ENCODE results near the gene KLHL29. TPM values are rescaled to one million over a fixed set of nuclear protein-coding genes. Genes with fewer than 3 reads are reported as not detected.

KLHL29 gene
- total RNA-seq, 1 experiment from 2014 or later, result 3.4 TPM

GRCh38 chr2:23459032-23459431, 74.1 kb downstream of the KLHL29 start:
- Histone ChIP-seq H3K27ac (no peak overlapping the region), H3K9me3 (ENCODE audit: insufficient read depth, low read depth) (no peaks in the 10 kb centered on the region), H4K20me1 (ENCODE audit: insufficient read depth) (no peaks in the 10 kb centered on the region; the same call in 1 of the 2 replicates), H3K27me3 (ENCODE audit: insufficient read depth, low read depth) (no peaks in the 10 kb centered on the region), H3K79me2 (ENCODE audit: low read depth) (no peaks in the 10 kb centered on the region), H3F3A (ENCODE audit: insufficient read depth, low read depth) (no peaks in the 10 kb centered on the region), H2AFZ (no peak overlapping the region), H3K9me2 (ENCODE audit: insufficient read depth) (no peaks in the 10 kb centered on the region), H3K4me1 (replicated peaks; ENCODE audit: insufficient read depth) (peaks cover 14% of the 10 kb centered on the region), H3K4me3 (no peak overlapping the region), H3K36me3 (ENCODE audit: low read depth) (no peaks in the 10 kb centered on the region), H3K4me2 (no peak overlapping the region)
- intact Hi-C loops (cut with micrococcal nuclease; ENCODE audit: unreplicated experiment), result no loop called here
- DNase-seq, result no peak
- POLR2A ChIA-PET (ENCODE audit: unreplicated experiment), result no interaction called here
- no peak for TF ChIP-seq EZH2 (IDR thresholded peaks at IDR 0.05; ENCODE audit: low read depth)
- no TSS peak for BruUV-seq (replicated peaks)
- CTCF ChIA-PET, result no interaction called here

GRCh38 chr2:23460228-23460627, 75.2 kb downstream of the KLHL29 start:
- no TSS peak for BruUV-seq (replicated peaks)
- POLR2A ChIA-PET (ENCODE audit: unreplicated experiment), result no interaction called here

DNA sequence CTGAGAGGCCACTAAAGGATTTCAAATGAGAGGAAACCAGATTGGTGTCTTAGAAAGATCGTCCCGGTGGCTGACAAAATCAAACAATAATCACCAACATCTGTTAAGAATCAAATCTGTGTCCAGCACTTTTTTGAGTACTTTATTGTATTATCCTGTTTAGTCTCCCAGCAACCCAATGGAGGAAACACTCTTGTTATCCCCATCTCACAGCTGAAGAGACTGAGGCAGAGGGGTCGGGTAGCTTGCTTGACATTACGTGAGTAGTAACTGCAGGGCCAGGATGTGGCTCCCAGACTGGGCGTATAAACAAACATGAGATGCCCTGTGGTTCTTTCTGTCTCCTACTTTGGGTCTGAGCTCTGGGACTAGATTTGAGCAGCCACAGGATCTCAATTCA, 76.0 kb downstream of the KLHL29 start:
- no peak overlapping the region for H3K4me3 ChIP-seq
- no peak for TF ChIP-seq EZH2 (IDR thresholded peaks at IDR 0.05; ENCODE audit: low read depth)
- DNase-seq, result no peak
- intact Hi-C loops (cut with micrococcal nuclease; ENCODE audit: unreplicated experiment), result no loop called here
- no peaks in the 10 kb centered on the region for H3K4me1 ChIP-seq (replicated peaks; ENCODE audit: insufficient read depth)
- no peak overlapping the region for H3K4me2 ChIP-seq
- BruUV-seq (replicated peaks), result no TSS peak
- no peaks in the 10 kb centered on the region; the same call in 1 of the 2 replicates for H4K20me1 ChIP-seq (ENCODE audit: insufficient read depth)
- H3K27me3 ChIP-seq (ENCODE audit: insufficient read depth, low read depth), result no peaks in the 10 kb centered on the region
- H3F3A ChIP-seq (ENCODE audit: insufficient read depth, low read depth), result no peaks in the 10 kb centered on the region
- no peak overlapping the region for H3K27ac ChIP-seq
- CTCF ChIA-PET, result interaction anchor here (0.6 kb wide), 1 partner anchor 264 kb away, joined by 3 read pairs; no protein-coding TSS in a partner anchor
- H3K36me3 ChIP-seq (ENCODE audit: low read depth), result no peaks in the 10 kb centered on the region
- H3K79me2 ChIP-seq (ENCODE audit: low read depth), result no peaks in the 10 kb centered on the region
- H2AFZ ChIP-seq, result no peak overlapping the region
- H3K9me3 ChIP-seq (ENCODE audit: insufficient read depth, low read depth), result no peaks in the 10 kb centered on the region
- POLR2A ChIA-PET (ENCODE audit: unreplicated experiment), result no interaction called here
- no peaks in the 10 kb centered on the region for H3K9me2 ChIP-seq (ENCODE audit: insufficient read depth)

More at GRCh38 chr2:23460228-23460627, 75.2 kb downstream of the KLHL29 start:
- CTCF ChIA-PET, result interaction anchor here (0.6 kb wide), 1 partner anchor 225 kb away, joined by 5 read pairs; no protein-coding TSS in a partner anchor
- Histone ChIP-seq H3K27ac (no peak overlapping the region), H3K36me3 (ENCODE audit: low read depth) (no peaks in the 10 kb centered on the region), H3K4me2 (no peak overlapping the region), H3K9me2 (ENCODE audit: insufficient read depth) (no peaks in the 10 kb centered on the region), H3K27me3 (ENCODE audit: insufficient read depth, low read depth) (no peaks in the 10 kb centered on the region), H3F3A (ENCODE audit: insufficient read depth, low read depth) (no peaks in the 10 kb centered on the region), H3K79me2 (ENCODE audit: low read depth) (no peaks in the 10 kb centered on the region), H3K4me3 (no peak overlapping the region), H4K20me1 (ENCODE audit: insufficient read depth) (no peaks in the 10 kb centered on the region; the same call in 1 of the 2 replicates), H3K4me1 (replicated peaks; ENCODE audit: insufficient read depth) (peaks cover 2% of the 10 kb centered on the region), H3K9me3 (ENCODE audit: insufficient read depth, low read depth) (no peaks in the 10 kb centered on the region), H2AFZ (no peak overlapping the region)
- intact Hi-C loops (cut with micrococcal nuclease; ENCODE audit: unreplicated experiment), result no loop called here
- TF ChIP-seq EZH2 (IDR thresholded peaks at IDR 0.05; ENCODE audit: low read depth), result no peak
- TF ChIP-seq, protein P1, sequence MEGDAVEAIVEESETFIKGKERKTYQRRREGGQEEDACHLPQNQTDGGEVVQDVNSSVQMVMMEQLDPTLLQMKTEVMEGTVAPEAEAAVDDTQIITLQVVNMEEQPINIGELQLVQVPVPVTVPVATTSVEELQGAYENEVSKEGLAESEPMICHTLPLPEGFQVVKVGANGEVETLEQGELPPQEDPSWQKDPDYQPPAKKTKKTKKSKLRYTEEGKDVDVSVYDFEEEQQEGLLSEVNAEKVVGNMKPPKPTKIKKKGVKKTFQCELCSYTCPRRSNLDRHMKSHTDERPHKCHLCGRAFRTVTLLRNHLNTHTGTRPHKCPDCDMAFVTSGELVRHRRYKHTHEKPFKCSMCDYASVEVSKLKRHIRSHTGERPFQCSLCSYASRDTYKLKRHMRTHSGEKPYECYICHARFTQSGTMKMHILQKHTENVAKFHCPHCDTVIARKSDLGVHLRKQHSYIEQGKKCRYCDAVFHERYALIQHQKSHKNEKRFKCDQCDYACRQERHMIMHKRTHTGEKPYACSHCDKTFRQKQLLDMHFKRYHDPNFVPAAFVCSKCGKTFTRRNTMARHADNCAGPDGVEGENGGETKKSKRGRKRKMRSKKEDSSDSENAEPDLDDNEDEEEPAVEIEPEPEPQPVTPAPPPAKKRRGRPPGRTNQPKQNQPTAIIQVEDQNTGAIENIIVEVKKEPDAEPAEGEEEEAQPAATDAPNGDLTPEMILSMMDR (conservative IDR thresholded peaks at IDR 0.05), result peak; percentile 81
- no peak for DNase-seq

GRCh38 chr2:23464156-23464555, 79.2 kb downstream of the KLHL29 start:
- no peak for TF ChIP-seq EZH2 (IDR thresholded peaks at IDR 0.05; ENCODE audit: low read depth)
- TF ChIP-seq, protein P1 (conservative IDR thresholded peaks at IDR 0.05), result no peak
- POLR2A ChIA-PET (ENCODE audit: unreplicated experiment), result no interaction called here
- H3K4me3 ChIP-seq, result no peak overlapping the region
- H3K9me2 ChIP-seq (ENCODE audit: insufficient read depth), result no peaks in the 10 kb centered on the region
- BruUV-seq (replicated peaks), result no TSS peak
- no peak overlapping the region for H2AFZ ChIP-seq
- no peak overlapping the region for H3K4me2 ChIP-seq
- intact Hi-C loops (cut with micrococcal nuclease; ENCODE audit: unreplicated experiment), result no loop called here
- H4K20me1 ChIP-seq (ENCODE audit: insufficient read depth), result no peaks in the 10 kb centered on the region; the same call in 1 of the 2 replicates
- CTCF ChIA-PET, result no interaction called here
- H3F3A ChIP-seq (ENCODE audit: insufficient read depth, low read depth), result no peaks in the 10 kb centered on the region
- no peaks in the 10 kb centered on the region for H3K79me2 ChIP-seq (ENCODE audit: low read depth)
- no peaks in the 10 kb centered on the region for H3K9me3 ChIP-seq (ENCODE audit: insufficient read depth, low read depth)
- no peak overlapping the region for H3K27ac ChIP-seq
- no peaks in the 10 kb centered on the region for H3K4me1 ChIP-seq (replicated peaks; ENCODE audit: insufficient read depth)
- H3K27me3 ChIP-seq (ENCODE audit: insufficient read depth, low read depth), result no peaks in the 10 kb centered on the region
- H3K36me3 ChIP-seq (ENCODE audit: low read depth), result no peaks in the 10 kb centered on the region
- DNase-seq, result no peak
